ENCODE results near the gene VPS52.

The VPS52 gene

DNA sequence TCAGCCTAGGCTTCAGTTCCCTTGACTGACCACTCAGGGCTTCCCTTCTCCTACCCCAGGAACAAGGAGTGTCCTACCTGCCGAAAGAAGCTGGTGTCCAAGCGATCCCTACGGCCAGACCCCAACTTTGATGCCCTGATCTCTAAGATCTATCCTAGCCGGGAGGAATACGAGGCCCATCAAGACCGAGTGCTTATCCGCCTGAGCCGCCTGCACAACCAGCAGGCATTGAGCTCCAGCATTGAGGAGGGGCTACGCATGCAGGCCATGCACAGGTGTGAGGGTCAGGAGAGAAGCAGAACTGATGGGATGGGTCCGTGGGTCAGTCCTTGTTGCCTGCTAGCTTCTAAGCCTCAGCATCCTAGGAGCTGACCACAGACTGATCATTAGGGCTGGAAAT is 61.8 kb downstream of the VPS52 start:
- no peak for FAIRE-seq

DNA sequence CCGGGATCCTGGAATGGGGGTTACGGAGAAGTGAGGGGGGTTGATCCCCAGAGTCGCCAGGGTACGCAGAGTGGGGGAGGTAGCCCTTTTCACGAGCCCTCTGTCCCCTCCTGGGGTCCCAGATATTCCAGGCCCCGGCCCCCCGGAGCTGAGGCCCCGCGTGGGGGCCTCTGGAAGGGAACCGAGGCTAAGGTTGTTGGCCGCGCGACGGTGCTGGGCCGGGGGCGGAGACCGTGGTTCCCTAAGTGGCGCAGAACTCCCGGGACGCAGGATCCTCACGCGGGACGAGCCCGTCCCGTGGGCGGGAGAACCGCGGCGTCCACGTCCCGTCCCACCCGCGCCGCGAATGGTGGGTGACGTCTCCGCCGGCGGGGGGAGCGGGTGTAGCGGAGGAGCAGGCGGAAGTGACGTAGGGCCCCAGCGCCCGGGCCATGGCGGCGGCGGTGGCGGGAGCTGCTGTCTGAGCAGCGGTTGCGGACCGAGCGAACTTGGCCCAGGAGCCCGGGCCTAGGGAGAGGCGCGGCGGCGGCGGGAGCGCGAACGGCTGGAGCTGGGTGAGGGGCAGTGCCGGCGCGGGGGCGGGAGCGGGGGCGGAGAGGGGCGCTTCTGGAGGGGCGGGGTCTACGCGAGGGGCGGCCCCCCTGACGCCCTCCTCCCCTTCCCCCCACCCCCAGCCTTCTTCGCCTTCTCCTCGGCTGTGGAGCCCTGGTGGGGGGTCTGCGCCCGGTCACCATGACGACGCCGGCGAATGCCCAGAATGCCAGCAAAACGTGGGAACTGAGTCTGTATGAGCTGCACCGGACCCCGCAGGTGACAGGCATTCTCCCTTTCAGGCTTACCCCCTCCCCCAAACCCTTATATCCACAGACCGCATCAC is 63.3 kb downstream of the VPS52 start, which contains the start of gene RING1:
RING1 (plus strand) TSS at position 410 of the 877 bp plus-strand sequence; CDS start at position 733, 323 bp downstream.
- FAIRE-seq = no peak

DNA sequence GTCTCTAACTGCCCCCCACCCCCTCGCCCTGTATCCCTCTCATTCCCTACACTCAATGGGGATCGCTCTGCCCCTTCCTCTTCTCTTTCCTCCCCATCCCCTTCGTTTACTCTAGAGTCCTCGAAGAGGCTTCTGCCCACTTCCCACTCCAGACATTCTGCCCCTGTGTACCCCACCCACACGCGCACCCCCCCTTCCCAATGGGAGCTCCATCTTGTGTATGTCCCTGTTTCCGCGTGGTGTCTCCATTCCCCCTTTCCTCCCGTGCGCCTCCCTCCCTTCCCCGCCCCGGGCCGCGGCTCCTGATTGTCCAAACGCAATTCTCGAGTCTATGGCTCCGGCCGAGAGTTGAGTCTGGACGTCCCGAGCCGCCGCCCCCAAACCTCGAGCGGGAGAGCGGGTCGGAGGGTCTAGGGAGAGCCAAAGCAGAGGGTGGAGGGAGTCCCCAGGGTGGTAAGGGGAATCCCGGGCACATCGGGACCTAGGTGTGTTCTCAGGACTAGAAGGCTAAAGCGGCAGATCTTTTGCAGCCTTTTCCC is 64.1 kb downstream of the VPS52 start:
- FAIRE-seq = no peak

DNA sequence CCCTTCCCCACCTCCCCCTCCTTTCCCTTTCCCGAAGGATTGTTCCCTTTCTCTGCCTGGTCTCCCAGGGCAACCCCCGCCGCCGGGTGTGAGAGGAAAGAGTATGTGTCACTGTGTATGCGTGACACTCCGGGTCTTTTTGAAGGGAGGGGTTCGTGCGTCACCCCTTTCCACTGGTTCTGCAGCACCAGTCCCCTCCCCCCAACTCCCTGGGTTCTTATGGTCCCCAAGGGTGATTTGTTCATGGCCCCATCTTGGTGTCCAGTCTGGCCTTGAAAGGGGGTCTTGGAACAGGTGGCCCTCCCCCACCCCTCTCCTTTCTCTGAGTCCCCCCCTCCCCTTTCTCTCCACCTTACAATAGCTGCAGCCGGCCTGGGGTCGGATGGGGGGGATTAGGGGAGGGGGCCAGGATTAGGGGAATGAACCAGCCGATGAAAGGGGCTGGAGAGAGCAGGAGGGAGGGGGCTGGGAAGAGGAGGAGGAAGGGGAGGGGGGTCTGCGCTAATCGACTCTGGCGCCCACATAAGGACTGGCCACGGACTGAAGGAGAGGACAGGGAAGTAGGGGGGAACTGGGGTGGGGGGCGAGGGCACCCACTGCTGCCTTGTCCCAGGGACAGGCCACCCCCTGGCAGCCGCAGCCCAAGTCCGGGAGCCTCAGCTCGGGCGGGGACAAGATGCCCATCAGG is 64.7 kb downstream of the VPS52 start:
- FAIRE-seq = no peak

DNA sequence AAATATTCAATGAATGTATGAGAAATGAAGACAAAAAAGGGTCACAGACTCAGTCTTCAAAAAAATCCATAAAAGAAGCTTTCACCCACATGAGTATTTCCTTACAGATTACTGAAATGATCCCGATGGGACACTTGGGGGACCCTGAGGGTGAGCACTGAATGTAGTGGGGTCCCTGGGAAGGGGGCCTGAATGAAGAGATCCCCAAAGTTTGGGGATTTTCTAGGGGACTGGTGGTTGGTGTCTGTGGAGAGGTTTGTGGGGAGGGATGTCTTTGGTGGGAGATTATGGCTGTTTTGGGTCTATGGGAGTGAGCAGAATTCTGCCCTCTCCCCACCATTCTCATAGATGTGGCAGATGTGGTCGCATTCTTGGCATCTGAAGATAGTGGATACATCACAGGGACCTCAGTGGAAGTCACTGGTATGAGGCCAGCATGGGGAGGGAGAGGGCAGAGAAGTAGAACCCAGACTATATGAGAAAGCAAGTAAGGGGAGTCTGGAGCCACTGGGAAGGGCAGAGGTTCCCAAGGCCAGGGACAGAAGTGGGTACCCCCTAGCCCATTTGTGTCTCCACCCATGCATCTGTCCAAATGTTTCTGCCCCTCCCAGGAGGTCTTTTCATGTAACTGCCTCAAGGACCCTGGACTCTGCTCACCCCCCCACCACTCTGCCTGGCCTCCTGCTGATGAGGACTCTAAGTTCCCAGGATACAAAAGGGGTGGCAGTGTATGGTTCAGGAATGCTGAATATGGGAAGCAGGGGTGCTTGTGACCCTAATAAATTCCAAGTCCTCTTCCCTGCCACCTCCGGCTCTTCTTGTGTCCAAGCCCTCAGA is 65.4 kb downstream of the VPS52 start:
- FAIRE-seq = no peak

DNA sequence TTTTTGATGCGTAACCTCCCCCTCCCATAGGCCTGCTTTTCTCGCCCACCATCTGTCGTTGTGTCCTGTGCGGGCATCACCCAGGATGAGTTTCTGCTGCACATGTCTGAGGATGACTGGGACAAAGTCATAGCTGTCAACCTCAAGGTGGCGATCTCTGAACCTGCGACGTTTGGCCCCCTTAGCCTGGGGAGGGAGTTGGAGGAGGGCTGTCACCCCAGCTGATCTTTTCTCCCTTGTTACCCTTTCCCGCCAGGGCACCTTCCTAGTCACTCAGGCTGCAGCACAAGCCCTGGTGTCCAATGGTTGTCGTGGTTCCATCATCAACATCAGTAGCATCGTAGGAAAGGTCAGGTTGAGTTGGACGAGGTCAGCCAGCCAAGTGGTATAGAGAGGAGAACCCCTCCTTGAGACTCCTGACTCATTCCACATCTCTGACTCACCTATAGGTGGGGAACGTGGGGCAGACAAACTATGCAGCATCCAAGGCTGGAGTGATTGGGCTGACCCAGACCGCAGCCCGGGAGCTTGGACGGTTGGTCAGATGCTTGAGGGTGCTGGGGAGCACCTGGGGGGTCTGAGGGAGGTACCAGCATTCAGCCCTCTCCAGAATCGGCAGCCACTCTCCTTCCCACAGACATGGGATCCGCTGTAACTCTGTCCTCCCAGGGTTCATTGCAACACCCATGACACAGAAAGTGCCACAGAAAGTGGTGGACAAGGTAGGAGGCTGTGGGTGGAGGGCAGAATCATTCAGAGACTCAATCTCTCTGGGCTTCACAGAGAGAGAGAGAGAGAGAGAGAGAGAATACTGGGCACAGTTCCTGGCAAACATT is 66.3 kb downstream of the VPS52 start:
- FAIRE-seq = no peak

DNA sequence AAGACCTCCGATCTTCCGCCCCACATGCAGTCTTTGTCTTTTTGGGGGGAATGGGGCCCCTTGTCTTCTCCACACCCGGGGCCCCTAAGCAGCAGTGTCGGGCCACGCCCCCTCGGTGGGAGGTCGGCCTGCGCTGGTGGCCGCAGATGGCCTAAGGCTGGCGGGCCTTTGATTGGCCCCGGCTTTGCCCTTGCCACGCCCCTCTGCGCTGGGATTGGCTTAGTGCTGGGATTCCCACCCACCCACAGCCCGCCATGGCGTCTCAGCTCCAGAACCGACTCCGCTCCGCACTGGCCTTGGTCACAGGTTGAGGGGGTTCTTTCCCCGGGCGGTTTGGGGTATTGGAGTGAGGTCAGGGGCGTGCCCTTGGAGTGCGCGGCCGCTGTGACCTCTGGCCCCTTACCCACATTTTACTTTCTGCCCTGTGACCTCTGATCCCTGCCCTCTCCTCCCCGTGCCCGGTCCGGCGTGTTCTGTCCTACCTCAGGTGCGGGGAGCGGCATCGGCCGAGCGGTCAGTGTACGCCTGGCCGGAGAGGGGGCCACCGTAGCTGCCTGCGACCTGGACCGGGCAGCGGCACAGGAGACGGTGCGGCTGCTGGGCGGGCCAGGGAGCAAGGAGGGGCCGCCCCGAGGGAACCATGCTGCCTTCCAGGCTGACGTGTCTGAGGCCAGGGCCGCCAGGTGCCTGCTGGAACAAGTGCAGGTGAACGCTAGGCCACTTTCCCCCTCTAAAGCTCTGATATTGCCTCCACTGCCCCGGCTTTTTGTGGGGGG is 67.1 kb downstream of the VPS52 start, which contains the start of gene HSD17B8:
HSD17B8 (plus strand) TSS at position 241 of the 776 bp plus-strand sequence; CDS start at position 255, 14 bp downstream.
- no peak for FAIRE-seq

DNA sequence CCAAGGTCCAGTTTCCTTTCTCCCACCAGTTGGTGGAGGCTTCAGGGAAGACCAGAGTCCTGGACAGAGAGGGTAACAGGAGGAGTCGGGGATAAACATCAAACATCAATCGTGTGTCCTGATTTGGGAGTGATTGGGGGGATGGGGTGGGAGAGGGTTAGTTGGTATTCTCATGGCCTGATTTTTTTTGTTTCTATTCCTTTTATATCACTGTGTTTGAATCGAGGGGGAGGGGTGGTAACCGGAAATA is 67.6 kb downstream of the VPS52 start:
- FAIRE-seq = no peak

DNA sequence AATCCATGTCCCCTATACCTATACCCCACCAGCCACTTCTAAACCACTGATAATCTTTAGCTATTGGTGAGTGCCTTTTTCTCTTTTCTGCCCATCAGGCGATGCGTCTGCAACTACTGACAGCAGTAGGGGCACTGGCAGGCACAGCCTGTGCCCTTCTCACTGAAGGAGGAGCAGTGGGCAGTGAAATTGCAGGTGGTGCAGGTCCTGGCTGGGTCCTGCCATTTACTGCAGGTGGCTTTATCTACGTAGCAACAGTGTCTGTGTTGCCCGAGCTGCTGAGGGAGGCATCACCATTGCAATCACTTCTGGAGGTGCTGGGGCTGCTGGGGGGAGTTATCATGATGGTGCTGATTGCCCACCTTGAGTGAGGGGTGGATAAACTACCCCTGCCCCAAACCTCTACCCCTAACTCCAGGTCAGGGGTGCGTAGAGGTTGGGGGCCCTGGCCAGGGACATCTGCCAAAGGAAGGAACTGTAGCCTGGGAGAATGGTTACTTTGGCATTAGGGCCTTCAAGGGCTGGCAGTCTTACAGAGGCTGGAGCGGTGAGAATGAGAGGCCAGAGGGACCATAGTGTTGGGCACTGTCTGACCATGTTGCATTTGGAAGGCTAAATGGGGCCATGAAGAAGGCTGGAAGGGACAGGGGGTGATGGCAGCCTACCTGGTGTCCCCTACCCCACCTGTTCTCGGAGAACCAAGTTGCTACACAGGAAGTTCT is 68.1 kb downstream of the VPS52 start:
- no peak for FAIRE-seq

DNA sequence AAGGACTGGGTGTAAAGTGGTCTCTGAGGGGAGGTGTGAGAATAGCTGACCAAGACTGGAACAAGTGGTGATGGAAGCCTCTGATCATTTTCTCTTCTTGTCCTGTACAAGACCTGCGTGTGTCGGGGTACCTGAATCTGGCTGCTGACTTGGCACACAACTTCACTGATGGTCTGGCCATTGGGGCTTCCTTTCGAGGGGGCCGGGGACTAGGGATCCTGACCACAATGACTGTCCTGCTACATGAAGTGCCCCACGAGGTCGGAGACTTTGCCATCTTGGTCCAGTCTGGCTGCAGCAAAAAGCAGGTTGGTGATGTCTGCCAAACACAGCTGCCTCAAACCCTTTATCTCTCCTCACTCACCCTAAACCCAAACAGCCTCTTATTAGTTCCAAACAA is 68.9 kb downstream of the VPS52 start:
- FAIRE-seq = no peak

DNA sequence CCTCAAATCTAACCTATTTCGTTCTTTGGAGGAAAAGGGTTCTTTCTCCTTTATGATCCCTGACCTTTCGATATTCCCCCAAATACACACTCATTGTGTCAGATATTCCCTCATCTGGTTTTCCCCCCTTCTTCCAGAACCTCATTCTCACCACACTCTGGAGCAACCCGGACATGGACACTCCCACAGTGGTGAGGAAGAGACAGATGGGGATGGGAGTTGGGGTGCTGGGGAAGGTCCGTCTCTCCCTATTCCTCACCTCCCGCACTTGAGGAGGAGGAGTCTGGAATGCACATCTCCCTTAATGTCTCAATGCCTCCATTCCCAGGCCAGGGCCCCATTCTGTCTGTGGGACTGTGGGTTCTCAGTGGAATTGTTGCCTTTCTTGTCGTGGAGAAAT is 69.7 kb downstream of the VPS52 start:
- FAIRE-seq = no peak

DNA sequence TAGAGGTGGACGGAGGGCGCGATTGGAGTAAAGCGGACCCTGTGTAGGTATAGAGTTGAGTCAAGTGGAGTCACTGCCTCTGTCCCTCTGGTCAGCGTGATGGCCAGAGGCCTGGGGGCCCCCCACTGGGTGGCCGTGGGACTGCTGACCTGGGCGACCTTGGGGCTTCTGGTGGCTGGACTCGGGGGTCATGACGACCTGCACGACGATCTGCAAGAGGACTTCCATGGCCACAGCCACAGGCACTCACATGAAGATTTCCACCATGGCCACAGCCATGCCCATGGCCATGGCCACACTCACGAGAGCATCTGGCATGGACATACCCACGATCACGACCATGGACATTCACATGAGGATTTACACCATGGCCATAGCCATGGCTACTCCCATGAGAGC is 70.5 kb downstream of the VPS52 start:
- FAIRE-seq = no peak

Data from islet of Langerhans (tissue), 1 donor.